Right renal cortex interstitium (tissue), 3 donors: ENCODE data around the gene ANKLE2. TPM values are rescaled to one million over a fixed set of nuclear protein-coding genes. Genes with fewer than 3 reads are reported as not detected.
"Not testable (repeated sequence)": the region's sequence is repeated elsewhere in the genome, so short reads cannot be mapped to it uniquely, and the experiment has no call there.

Experiments used
- DNase-seq, 3 donors: peaks; one replicate each; pipeline ENCODE4 v3.0.0-alpha.2; 2013; ENCODE audit warnings: low read depth in 3 of 3, low spot score in 2 of 3
- polyA plus RNA-seq, 3 donors: library from polyadenylated mRNA; unstranded; fragments of 120-200 nt; gene quantifications; one replicate each; pipeline ENCODE4 v1.2.1, GENCODE V29; 2013; ENCODE audit not compliant: insufficient read length in 3 of 3

ANKLE2 gene
- polyA plus RNA-seq, 3 donors: 57.8 to 66.7 (median 58.5) TPM

- DNase-seq: no peak
These were observed 16.0 kb upstream of the ANKLE2 start for GRCh38 chr12:132777614-132778013.

GRCh38 chr12:132776816-132777568 lies 15.4 kb upstream of the ANKLE2 start:
- no peak for DNase-seq

- DNase-seq: not testable (repeated sequence)
These were observed 14.6 kb upstream of the ANKLE2 start for GRCh38 chr12:132776230-132776625.

- no peak for DNase-seq
These were observed 14.0 kb upstream of the ANKLE2 start for GRCh38 chr12:132775502-132776229.

- DNase-seq: no peak
These were observed 13.1 kb upstream of the ANKLE2 start for GRCh38 chr12:132774646-132775275.

- DNase-seq: no peak
These were observed 12.5 kb upstream of the ANKLE2 start for GRCh38 chr12:132774159-132774558.

GRCh38 chr12:132773077-132773955 lies 11.7 kb upstream of the ANKLE2 start:
- no peak for DNase-seq

- DNase-seq: peak in 2 of 3 donors; percentile 29 to 39
These were observed 11.0 kb upstream of the ANKLE2 start for GRCh38 chr12:132772606-132773005.

GRCh38 chr12:132771126-132771838 lies 9.7 kb upstream of the ANKLE2 start:
- no peak for DNase-seq

GRCh38 chr12:132766380-132767085 lies 4.9 kb upstream of the ANKLE2 start:
- DNase-seq: peak in 1 of 3 donors; percentile 19

- no peak for DNase-seq
These were observed 3.7 kb upstream of the ANKLE2 start for GRCh38 chr12:132765361-132765760.

- DNase-seq: no peak
These were observed 2.6 kb upstream of the ANKLE2 start for GRCh38 chr12:132764231-132764630.

GRCh38 chr12:132761921-132762583 lies 420 bp upstream of the ANKLE2 start:
- peak; percentile 57 to 77 (median 75) for DNase-seq

- no peak for DNase-seq
These were observed 2.3 kb downstream of the ANKLE2 start for GRCh38 chr12:132759359-132759758.

- not testable (repeated sequence) for DNase-seq
These were observed 2.8 kb downstream of the ANKLE2 start for GRCh38 chr12:132758825-132759224.

GRCh38 chr12:132754160-132754932 lies 7.3 kb downstream of the ANKLE2 start:
- no peak for DNase-seq

GRCh38 chr12:132753670-132754069 lies 8.0 kb downstream of the ANKLE2 start:
- not testable (repeated sequence) for DNase-seq

GRCh38 chr12:132748319-132748718 lies 13.3 kb downstream of the ANKLE2 start:
- no peak for DNase-seq
